Measurements from ENCODE around the gene ZNRF3.
"Not testable (repeated sequence)": the region's sequence is repeated elsewhere in the genome, so short reads cannot be mapped to it uniquely, and the experiment has no call there.

ZNRF3 gene

GRCh38 chr22:28907311-28908008 lies 24.1 kb downstream of the ZNRF3 start:
- no peak for DNase-seq (ENCODE audit: low read depth, low spot score)

GRCh38 chr22:28908810-28909209 lies 25.4 kb downstream of the ZNRF3 start:
- DNase-seq (ENCODE audit: low read depth, low spot score), result not testable (repeated sequence)

- DNase-seq (ENCODE audit: low read depth, low spot score), result peak; percentile 42
These were observed 26.0 kb downstream of the ZNRF3 start for GRCh38 chr22:28909375-28909774.

- no peak for DNase-seq (ENCODE audit: low read depth, low spot score)
These were observed 27.4 kb downstream of the ZNRF3 start for GRCh38 chr22:28910569-28911303.

GRCh38 chr22:28911304-28911690 lies 27.9 kb downstream of the ZNRF3 start:
- DNase-seq (ENCODE audit: low read depth, low spot score), result no peak

- DNase-seq (ENCODE audit: low read depth, low spot score), result no peak
These were observed 28.7 kb downstream of the ZNRF3 start for GRCh38 chr22:28911777-28912669.

GRCh38 chr22:28914201-28914600 lies 30.8 kb downstream of the ZNRF3 start:
- no peak for DNase-seq (ENCODE audit: low read depth, low spot score)

GRCh38 chr22:28915969-28916368 lies 32.6 kb downstream of the ZNRF3 start:
- no peak for DNase-seq (ENCODE audit: low read depth, low spot score)

GRCh38 chr22:28917747-28918549 lies 34.6 kb downstream of the ZNRF3 start:
- no peak for DNase-seq (ENCODE audit: low read depth, low spot score)

GRCh38 chr22:28918550-28919271 lies 35.3 kb downstream of the ZNRF3 start:
- no peak for DNase-seq (ENCODE audit: low read depth, low spot score)

GRCh38 chr22:28920757-28921584 lies 37.6 kb downstream of the ZNRF3 start:
- no peak for DNase-seq (ENCODE audit: low read depth, low spot score)

- DNase-seq (ENCODE audit: low read depth, low spot score), result no peak
These were observed 38.2 kb downstream of the ZNRF3 start for GRCh38 chr22:28921585-28921879.

GRCh38 chr22:28922540-28923244 lies 39.3 kb downstream of the ZNRF3 start:
- no peak for DNase-seq (ENCODE audit: low read depth, low spot score)

- DNase-seq (ENCODE audit: low read depth, low spot score), result no peak
These were observed 40.7 kb downstream of the ZNRF3 start for GRCh38 chr22:28923826-28924732.

- DNase-seq (ENCODE audit: low read depth, low spot score), result no peak
These were observed 42.5 kb downstream of the ZNRF3 start for GRCh38 chr22:28925916-28926315.

- DNase-seq (ENCODE audit: low read depth, low spot score), result no peak
These were observed 44.3 kb downstream of the ZNRF3 start for GRCh38 chr22:28927630-28928029.

- DNase-seq (ENCODE audit: low read depth, low spot score), result no peak
These were observed 45.8 kb downstream of the ZNRF3 start for GRCh38 chr22:28929197-28929596.

- no peak for DNase-seq (ENCODE audit: low read depth, low spot score)
These were observed 47.1 kb downstream of the ZNRF3 start for GRCh38 chr22:28930357-28931007.
